Urinary bladder (tissue), 4 donors: ENCODE data around the gene CPSF3. TPM values are rescaled to one million over a fixed set of nuclear protein-coding genes. Genes with fewer than 3 reads are reported as not detected.

Source experiments
- DNase-seq: peaks from one replicate; pipeline ENCODE4 v3.0.0-alpha.2; 2015; ENCODE audit errors: extremely low spot score
- H3K27ac ChIP-seq: one replicate; pipeline ENCODE4 v1.5.1; 2013; ENCODE audit warnings: low read depth, mild to moderate bottlenecking, moderate library complexity
- H3K36me3 ChIP-seq: one replicate; pipeline ENCODE4 v1.6.1; 2013; ENCODE audit warnings: mild to moderate bottlenecking, moderate library complexity; ENCODE audit not compliant: insufficient read depth
- H3K4me1 ChIP-seq: one replicate; pipeline ENCODE4 v1.6.1; 2013; ENCODE audit warnings: mild to moderate bottlenecking, moderate library complexity; ENCODE audit not compliant: insufficient read depth
- H3K4me3 ChIP-seq: one replicate; pipeline ENCODE4 v1.5.1; 2013; ENCODE audit warnings: low read depth, low read length
- WGBS: extraction: QIAGEN DNeasy Blood & Tissue Kit; methylation state at CpG from one replicate; pipeline ENCODE4 v1.1.7; 2013; 5-methylcytosine and 5-hydroxymethylcytosine counted together
- polyA plus RNA-seq: library from polyadenylated mRNA; stranded (reverse); fragments of 200-250 nt; gene quantifications from one replicate; pipeline ENCODE4 v1.2.3, GENCODE V29; 2013
- total RNA-seq: library from RNA; depleted of rRNA; stranded (reverse); fragments of >200 nt; gene quantifications from one replicate; pipeline ENCODE4 v1.2.3, GENCODE V29; 2014
- donor health status: healthy with polysubstance abuse.
- donor health status: healthy.

The CPSF3 gene
- total and polyA plus RNA-seq, 2 donors, result 16.6 to 45.2 TPM

GRCh38 chr2:9418746-9419145 is 4.7 kb upstream of the CPSF3 start:
- Histone ChIP-seq H3K4me3 (no peak overlapping the region), H3K27ac (no peak overlapping the region), H3K36me3 (no peaks in the 10 kb centered on the region), H3K4me1 (no peaks in the 10 kb centered on the region)
- WGBS, result 89% methylated on average over 4 of the region's 4 CpGs
- no peak for DNase-seq

DNA sequence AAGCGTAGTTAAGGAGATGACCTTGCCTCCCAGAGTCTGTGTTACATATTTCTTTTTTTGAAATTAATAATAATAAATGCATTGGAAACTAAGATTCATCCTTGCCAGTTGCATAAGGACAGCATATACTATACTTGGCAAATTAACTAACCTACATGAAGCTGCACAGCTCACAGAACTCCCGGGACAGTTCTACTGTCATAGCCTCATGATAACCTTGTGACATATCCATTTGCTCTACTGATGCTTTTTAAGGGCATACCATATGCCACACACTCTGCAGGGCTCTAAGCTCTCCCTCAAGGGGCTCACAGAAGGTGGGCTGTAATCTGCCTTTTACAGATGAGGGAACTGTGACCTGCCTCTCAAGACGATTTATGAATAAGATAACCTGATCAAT is 3.9 kb upstream of the CPSF3 start:
- 84% methylated on average over 3 of the region's 3 CpGs for WGBS
- Histone ChIP-seq H3K36me3 (no peaks in the 10 kb centered on the region), H3K27ac (no peak overlapping the region), H3K4me3 (no peak overlapping the region), H3K4me1 (no peaks in the 10 kb centered on the region)
- no peak for DNase-seq

- DNase-seq, result no peak
- 83% methylated on average over 10 of the region's 10 CpGs for WGBS
- no peaks in the 10 kb centered on the region for H3K4me1 ChIP-seq
- H3K27ac ChIP-seq, result no peak overlapping the region
- no peak overlapping the region for H3K4me3 ChIP-seq
- no peaks in the 10 kb centered on the region for H3K36me3 ChIP-seq
These were observed 3.0 kb upstream of the CPSF3 start for GRCh38 chr2:9420495-9420894.

GRCh38 chr2:9422321-9423099 is 944 bp upstream of the CPSF3 start:
- peak overlapping the region; percentile 87 for H3K27ac ChIP-seq
- no peak for DNase-seq
- H3K4me3 ChIP-seq, result peak overlapping the region; percentile 83
- H3K36me3 ChIP-seq, result no peaks in the 10 kb centered on the region
- 2% methylated on average over 42 of the region's 42 CpGs for whole genome bisulfite sequencing
- H3K4me1 ChIP-seq, result no peaks in the 10 kb centered on the region

GRCh38 chr2:9423922-9424272 is 443 bp downstream of the CPSF3 start:
- Histone ChIP-seq H3K4me1 (no peaks in the 10 kb centered on the region), H3K36me3 (no peaks in the 10 kb centered on the region), H3K27ac (no peak overlapping the region), H3K4me3 (peak overlapping the region; percentile 83)
- no peak for DNase-seq
- WGBS, result under 1% methylated on average over 21 of the region's 21 CpGs

GRCh38 chr2:9424447-9425164 is 1.2 kb downstream of the CPSF3 start:
- no peaks in the 10 kb centered on the region for H3K36me3 ChIP-seq
- no peaks in the 10 kb centered on the region for H3K4me1 ChIP-seq
- no peak overlapping the region for H3K27ac ChIP-seq
- H3K4me3 ChIP-seq, result peak overlapping the region; percentile 83
- DNase-seq, result no peak
- WGBS, result 67% methylated on average over 11 of the region's 11 CpGs

- Histone ChIP-seq H3K4me1 (no peaks in the 10 kb centered on the region), H3K36me3 (peaks cover 2% of the 10 kb centered on the region), H3K27ac (no peak overlapping the region), H3K4me3 (no peak overlapping the region)
- WGBS, result 80% methylated on average over 5 of the region's 5 CpGs
- DNase-seq, result no peak
These were observed 5.6 kb downstream of the CPSF3 start for GRCh38 chr2:9428965-9429577.

DNA sequence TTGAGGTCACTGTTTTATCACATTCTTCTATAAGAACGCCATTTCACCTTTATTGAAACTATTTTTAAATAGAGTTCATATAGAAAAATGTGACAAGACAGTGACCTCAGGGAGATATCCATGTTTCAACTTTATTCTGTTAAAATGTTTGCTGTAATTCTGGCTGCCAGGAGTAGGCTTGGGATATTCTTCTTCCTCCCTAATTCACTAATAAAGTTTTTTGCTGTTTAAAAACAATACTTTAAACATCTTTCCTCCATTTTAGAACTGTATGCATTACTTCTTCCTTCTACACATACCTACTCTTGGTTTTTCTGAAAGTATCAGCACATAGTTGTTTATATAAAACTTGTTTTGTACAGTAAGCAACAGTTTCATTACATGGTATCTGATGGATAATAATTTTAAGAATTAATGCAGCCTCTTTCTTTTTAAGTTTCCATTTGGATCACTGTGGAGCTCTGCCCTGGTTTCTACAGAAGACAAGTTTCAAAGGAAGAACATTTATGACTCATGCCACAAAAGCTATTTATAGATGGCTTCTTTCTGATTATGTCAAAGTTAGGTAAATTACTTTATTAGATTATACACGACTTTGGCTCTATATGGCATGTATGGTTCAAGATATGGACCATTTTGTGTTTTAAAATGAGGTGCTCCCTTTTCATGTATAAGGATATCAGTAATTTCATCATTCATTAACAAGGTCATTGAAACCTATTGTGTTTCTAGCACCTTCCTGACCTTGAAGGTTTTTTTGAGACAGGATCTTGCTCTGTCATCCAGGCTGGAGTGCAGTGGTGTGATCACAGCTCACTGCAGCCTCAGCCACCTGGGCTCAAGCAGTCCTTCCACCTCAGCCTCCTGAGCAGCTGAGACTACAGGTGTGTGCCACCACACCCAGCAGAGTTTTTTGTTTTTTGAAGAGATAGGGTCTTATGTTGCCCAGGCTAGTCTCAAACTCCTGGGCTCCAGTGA is 7.2 kb downstream of the CPSF3 start:
- Histone ChIP-seq H3K36me3 (peaks cover 2% of the 10 kb centered on the region), H3K4me1 (no peaks in the 10 kb centered on the region), H3K4me3 (no peak overlapping the region), H3K27ac (no peak overlapping the region)
- WGBS, result 59% methylated on average over 2 of the region's 2 CpGs
- no peak for DNase-seq

GRCh38 chr2:9434489-9434888 is 11.0 kb downstream of the CPSF3 start:
- 76% methylated on average over 2 of the region's 2 CpGs for WGBS
- H3K4me3 ChIP-seq, result no peak overlapping the region
- peaks cover 4% of the 10 kb centered on the region for H3K36me3 ChIP-seq
- no peaks in the 10 kb centered on the region for H3K4me1 ChIP-seq
- DNase-seq, result no peak
- no peak overlapping the region for H3K27ac ChIP-seq

DNA sequence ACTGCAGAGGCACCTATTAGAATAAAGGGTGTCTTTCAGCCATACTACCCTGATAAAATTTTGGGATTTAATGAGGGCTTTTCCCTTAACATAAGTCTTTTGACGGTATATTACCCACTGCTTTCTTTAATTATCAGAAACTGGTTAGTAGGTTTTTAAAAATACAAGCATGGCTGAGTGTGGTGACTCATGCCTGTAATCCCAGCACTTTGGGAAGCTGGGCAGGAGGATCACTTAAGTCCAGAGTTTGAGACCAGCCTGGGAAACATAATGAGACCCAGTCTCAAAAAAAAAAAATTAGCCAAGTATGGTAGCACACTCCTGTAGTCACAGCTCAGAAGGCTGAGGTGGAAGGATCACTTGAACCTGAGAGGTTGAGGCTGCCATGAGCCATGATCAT is 16.1 kb downstream of the CPSF3 start:
- 98% methylated on average over 1 of the region's 1 CpG for WGBS
- DNase-seq, result no peak
- H3K36me3 ChIP-seq, result peaks cover 3% of the 10 kb centered on the region
- no peaks in the 10 kb centered on the region for H3K4me1 ChIP-seq
- H3K4me3 ChIP-seq, result no peak overlapping the region
- no peak overlapping the region for H3K27ac ChIP-seq

GRCh38 chr2:9440058-9440727 is 16.7 kb downstream of the CPSF3 start:
- no peak for DNase-seq
- WGBS, result 79% methylated on average over 1 of the region's 1 CpG
- peaks cover 3% of the 10 kb centered on the region for H3K36me3 ChIP-seq

DNA sequence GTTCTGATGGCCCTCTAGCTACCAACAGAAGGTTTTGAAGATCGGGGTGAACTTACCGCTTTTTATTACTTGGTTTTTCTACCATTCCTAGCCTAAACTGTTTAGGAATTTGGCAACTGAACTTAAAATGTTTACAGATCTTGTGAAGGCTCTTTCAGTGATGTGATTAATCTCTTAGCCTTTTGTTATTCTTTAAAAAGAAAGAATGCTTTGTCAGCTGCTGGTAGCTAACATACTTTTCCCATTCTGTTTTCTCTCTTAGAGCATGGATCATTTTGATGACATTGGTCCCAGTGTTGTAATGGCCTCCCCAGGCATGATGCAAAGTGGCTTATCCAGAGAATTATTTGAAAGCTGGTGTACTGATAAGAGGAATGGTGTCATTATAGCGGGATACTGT is 18.1 kb downstream of the CPSF3 start:
- DNase-seq, result no peak
- no peaks in the 10 kb centered on the region for H3K4me1 ChIP-seq
- no peak overlapping the region for H3K4me3 ChIP-seq
- no peak overlapping the region for H3K27ac ChIP-seq
- H3K36me3 ChIP-seq, result peaks cover 1% of the 10 kb centered on the region
- WGBS, result 64% methylated on average over 3 of the region's 3 CpGs

More at GRCh38 chr2:9440058-9440727, 16.7 kb downstream of the CPSF3 start:
- H3K27ac ChIP-seq, result no peak overlapping the region
- H3K4me1 ChIP-seq, result no peaks in the 10 kb centered on the region
- no peak overlapping the region for H3K4me3 ChIP-seq

- H3K4me1 ChIP-seq, result no peaks in the 10 kb centered on the region
- H3K36me3 ChIP-seq, result peaks cover 4% of the 10 kb centered on the region
- 89% methylated on average over 5 of the region's 5 CpGs for WGBS
- DNase-seq, result no peak
- no peak overlapping the region for H3K27ac ChIP-seq
- no peak overlapping the region for H3K4me3 ChIP-seq
These were observed 20.1 kb downstream of the CPSF3 start for GRCh38 chr2:9443526-9443925.
